Activated B cell treated with CpG ODN at 0.5 μM for 24 hours (primary cell): Measurements from ENCODE around the gene SLC15A3. TPM values are rescaled to one million over a fixed set of nuclear protein-coding genes. Genes with fewer than 3 reads are reported as not detected.

Source experiments
- ATAC-seq: fragments of 200-7000 bp; cut with Tn5 transposase; one replicate; pipeline ENCODE4 v1.10.0; 2021; ENCODE audit warnings: low read depth, mild to moderate bottlenecking, moderate library complexity
- CTCF ChIA-PET: fragments of 350-600 bp; sonication (Branson Sonifier 250); formaldehyde crosslinking; loops from one replicate; lab custom pipeline; 2021; ENCODE audit warnings: antibody characterized with exemption; lab: Charles Lee
- POLR2A ChIA-PET: fragments of 350-600 bp; sonication (Branson Sonifier 250); formaldehyde crosslinking; loops from one replicate; lab custom pipeline; 2021; ENCODE audit warnings: antibody characterized with exemption; lab: Charles Lee
- DNase-seq: peaks from one replicate; pipeline ENCODE4 v3.0.0; 2022
- H3K27ac Mint-ChIP-seq: one replicate; pipeline ENCODE4 v1.8.0; 2020; ENCODE audit warnings: mixed read lengths
- H3K27me3 Mint-ChIP-seq: one replicate; pipeline ENCODE4 v1.8.0; 2021; ENCODE audit warnings: mixed read lengths
- H3K36me3 Mint-ChIP-seq: one replicate; pipeline ENCODE4 v1.8.0; 2021; ENCODE audit warnings: low read depth, mixed read lengths
- H3K4me1 Mint-ChIP-seq: one replicate; pipeline ENCODE4 v1.8.0; 2021; ENCODE audit warnings: mixed read lengths
- H3K4me3 Mint-ChIP-seq: one replicate; pipeline ENCODE4 v1.8.0; 2020; ENCODE audit warnings: mild to moderate bottlenecking, mixed read lengths
- H3K9me3 Mint-ChIP-seq: one replicate; pipeline ENCODE4 v1.8.0; 2020; ENCODE audit warnings: mixed read lengths
- intact Hi-C: fragments of 100-400 bp; cut with micrococcal nuclease; formaldehyde crosslinking; loops from one replicate; pipeline ENCODE4 v1.15.1; 2024
- total RNA-seq: library from RNA; stranded (reverse); gene quantifications from 2 replicates; pipeline ENCODE4 v1.2.3, GENCODE V29; 2022
- TF ChIP-seq, protein P1 (sequence below): fragments of 200-600 bp; IDR thresholded peaks from one replicate; pipeline ENCODE4 v1.8.0; 2022; ENCODE audit warnings: antibody characterized with exemption, mild to moderate bottlenecking

The SLC15A3 gene
- total RNA-seq, 1 donor from 2014 or later: 76.4 TPM

DNA sequence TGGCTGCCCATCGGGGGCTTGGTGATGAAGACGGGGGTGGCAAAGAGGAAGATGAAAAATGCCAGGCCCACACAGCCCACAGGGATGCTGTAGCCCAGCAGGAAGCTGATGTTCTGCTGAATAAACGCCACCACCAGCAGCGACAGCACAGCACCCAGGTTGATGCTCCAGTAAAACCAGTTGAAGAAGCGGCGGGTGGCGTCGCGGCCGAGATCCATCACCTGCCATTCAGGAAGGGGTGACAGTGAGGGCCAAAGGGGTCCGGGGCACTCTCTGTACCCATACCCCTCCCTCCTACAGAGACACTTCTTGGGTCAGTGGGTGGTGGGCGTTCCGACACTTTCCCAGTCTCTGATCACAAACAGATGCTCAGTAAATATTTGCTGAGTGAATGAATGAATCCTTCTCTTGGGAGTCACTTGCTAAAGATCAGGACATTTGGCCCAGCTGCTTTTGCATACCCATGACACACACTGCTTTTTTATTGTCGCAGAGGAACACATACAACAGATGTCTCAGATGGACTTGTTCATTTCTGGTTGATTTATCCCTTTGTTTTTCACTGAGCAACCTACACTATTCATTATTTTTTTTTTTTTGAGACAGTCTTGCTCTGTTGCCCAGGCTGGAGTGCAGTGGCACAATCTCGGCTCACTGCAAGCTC, 5.2 kb downstream of the SLC15A3 start:
- TF ChIP-seq, protein P1, sequence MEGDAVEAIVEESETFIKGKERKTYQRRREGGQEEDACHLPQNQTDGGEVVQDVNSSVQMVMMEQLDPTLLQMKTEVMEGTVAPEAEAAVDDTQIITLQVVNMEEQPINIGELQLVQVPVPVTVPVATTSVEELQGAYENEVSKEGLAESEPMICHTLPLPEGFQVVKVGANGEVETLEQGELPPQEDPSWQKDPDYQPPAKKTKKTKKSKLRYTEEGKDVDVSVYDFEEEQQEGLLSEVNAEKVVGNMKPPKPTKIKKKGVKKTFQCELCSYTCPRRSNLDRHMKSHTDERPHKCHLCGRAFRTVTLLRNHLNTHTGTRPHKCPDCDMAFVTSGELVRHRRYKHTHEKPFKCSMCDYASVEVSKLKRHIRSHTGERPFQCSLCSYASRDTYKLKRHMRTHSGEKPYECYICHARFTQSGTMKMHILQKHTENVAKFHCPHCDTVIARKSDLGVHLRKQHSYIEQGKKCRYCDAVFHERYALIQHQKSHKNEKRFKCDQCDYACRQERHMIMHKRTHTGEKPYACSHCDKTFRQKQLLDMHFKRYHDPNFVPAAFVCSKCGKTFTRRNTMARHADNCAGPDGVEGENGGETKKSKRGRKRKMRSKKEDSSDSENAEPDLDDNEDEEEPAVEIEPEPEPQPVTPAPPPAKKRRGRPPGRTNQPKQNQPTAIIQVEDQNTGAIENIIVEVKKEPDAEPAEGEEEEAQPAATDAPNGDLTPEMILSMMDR: no peak
- ATAC-seq: no peak
- no peak for DNase-seq
- ChIA-PET POLR2A (interaction anchor here (1.9 kb wide), 1 partner anchor 10 kb away, joined by 5 read pairs; no protein-coding TSS in a partner anchor), CTCF (interaction anchor here (1.2 to 2.3 kb wide), 2 partner anchors 31 to 182 kb away, joined by 3 to 7 read pairs; no protein-coding TSS in a partner anchor)
- Mint-ChIP-seq H3K4me1 (peaks cover 70% of the 10 kb centered on the region), H3K27ac (no peak overlapping the region), H3K9me3 (no peaks in the 10 kb centered on the region), H3K27me3 (no peaks in the 10 kb centered on the region), H3K36me3 (peaks cover 63% of the 10 kb centered on the region), H3K4me3 (no peak overlapping the region)
- intact Hi-C loops: no loop called here

DNA sequence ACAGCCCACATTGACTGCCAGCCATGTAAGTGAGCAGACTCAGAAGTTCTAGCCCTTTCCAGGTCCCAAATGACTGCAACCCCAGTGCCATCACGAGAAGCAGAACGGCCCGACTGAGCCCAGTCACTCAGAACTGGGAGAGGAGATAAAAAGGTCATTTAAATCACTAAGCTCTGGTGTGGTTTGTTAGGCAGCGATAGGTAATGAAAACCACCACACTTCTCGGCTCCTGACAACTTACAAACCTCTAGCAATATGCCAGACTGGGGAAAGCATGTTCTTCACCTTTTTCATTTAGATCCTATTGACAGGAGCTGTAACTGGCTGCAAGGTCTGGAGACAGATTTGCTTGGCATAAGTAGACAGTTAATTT, 6.7 kb downstream of the SLC15A3 start:
- ChIA-PET POLR2A (interaction anchor here (1.4 to 1.9 kb wide), 2 partner anchors 9 to 30 kb away, joined by 5 to 7 read pairs; no protein-coding TSS in a partner anchor), CTCF (interaction anchor here (0.7 to 2.3 kb wide), 5 partner anchors 13 to 184 kb away, joined by 3 to 7 read pairs (median 3); no protein-coding TSS in a partner anchor)
- TF ChIP-seq, protein P1: no peak
- ATAC-seq (no peak), DNase-seq (no peak)
- Mint-ChIP-seq H3K36me3 (peaks cover 77% of the 10 kb centered on the region), H3K27ac (peak overlapping the region; percentile 27), H3K9me3 (no peaks in the 10 kb centered on the region), H3K4me1 (peaks cover 71% of the 10 kb centered on the region), H3K27me3 (no peaks in the 10 kb centered on the region), H3K4me3 (no peak overlapping the region)
- intact Hi-C loops: no loop called here

DNA sequence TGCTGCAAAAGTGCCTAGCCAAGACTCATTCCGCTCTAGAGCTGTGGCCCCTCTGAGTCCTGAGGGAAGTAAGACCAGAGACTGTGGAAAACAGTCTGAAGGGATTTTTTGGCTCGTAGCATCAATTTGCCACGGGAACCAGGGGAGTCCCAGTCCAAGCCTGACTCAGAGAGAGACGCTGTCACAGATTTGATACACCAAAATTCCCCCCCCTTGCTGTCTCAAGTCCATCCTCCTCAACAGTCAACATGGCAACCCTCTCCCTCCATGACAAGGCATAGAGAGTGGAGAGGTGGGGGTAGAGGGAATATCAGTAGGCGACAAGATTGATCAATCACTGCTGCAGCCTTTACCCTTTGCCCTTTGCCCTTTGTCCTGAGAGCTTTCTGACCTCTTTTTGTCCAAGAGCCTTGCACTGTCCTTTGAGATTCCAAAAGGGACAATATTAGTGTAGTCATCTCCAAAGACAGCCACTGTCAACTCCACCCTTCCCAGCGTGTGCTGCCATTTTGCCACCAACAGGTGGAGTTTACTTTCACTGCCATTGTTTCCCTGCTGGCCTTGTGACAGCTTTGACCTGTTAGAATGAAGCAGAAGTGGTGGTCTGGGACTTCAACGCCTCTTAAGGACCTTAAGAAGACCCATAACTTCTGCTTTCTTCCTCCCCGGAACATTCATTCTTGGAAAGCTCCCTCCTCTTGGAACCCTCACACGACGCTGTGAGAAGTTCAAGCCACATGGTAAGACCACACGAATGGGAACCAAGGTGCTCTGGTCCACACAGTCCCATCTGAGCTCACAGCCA, 7.3 kb downstream of the SLC15A3 start:
- Mint-ChIP-seq H3K4me1 (peaks cover 66% of the 10 kb centered on the region), H3K36me3 (peaks cover 82% of the 10 kb centered on the region), H3K27me3 (no peaks in the 10 kb centered on the region), H3K27ac (peak overlapping the region; percentile 27), H3K9me3 (no peaks in the 10 kb centered on the region), H3K4me3 (no peak overlapping the region)
- POLR2A ChIA-PET: interaction anchor here (1.4 to 1.9 kb wide), 2 partner anchors 8 to 29 kb away, joined by 5 to 7 read pairs; no protein-coding TSS in a partner anchor
- ATAC-seq (peak; percentile 31), DNase-seq (no peak)
- CTCF ChIA-PET: interaction anchor here (0.9 to 2.3 kb wide), 3 partner anchors 12 to 46 kb away, joined by 3 to 7 read pairs (median 6); no protein-coding TSS in a partner anchor
- intact Hi-C loops: loop anchor here (1.0 kb wide), 1 partner anchor 12 kb away; no protein-coding TSS in a partner anchor
- TF ChIP-seq, protein P1: no peak

DNA sequence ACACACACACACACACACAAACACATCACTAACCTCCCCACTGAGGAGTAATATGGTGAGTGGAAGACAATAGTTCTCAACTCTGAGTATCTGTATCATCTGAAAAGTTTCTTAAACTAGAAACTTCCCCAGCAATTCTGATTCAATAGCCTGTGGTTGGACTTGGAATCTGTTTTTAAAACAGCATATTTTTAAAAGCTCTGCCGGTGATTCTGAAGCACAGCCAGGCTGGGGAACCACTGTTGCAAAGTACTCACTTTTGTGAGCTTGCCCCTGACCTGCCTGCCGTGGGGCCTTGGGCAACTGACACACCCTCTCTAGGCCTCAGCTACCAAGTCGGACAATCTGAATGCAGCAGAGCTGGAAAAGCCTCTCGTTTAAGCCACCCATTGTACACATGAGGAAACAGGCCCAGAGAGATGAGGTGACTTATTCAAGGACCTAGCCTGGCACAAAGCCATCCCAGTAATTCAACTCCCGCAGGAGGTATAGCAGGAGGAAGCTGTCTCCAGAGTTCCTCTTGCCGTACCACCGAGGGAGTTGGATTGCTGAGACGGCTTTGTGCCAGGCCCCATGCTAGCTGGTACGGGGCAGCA, 8.9 kb downstream of the SLC15A3 start:
- intact Hi-C loops: no loop called here
- peaks cover 51% of the 10 kb centered on the region for H3K4me1 Mint-ChIP-seq
- peak overlapping the region; percentile 18 for H3K27ac Mint-ChIP-seq
- ATAC-seq: no peak
- no peak overlapping the region for H3K4me3 Mint-ChIP-seq
- DNase-seq: no peak
- no peaks in the 10 kb centered on the region for H3K9me3 Mint-ChIP-seq
- ChIA-PET CTCF (interaction anchor here (2.0 kb wide), 1 partner anchor 28 kb away, joined by 11 read pairs; no protein-coding TSS in a partner anchor), POLR2A (interaction anchor here (0.9 to 3.1 kb wide), 4 partner anchors 9 to 29 kb away, joined by 3 to 18 read pairs (median 8); partner anchors contain the start of genes SLC15A3 and TMEM109)
- TF ChIP-seq, protein P1: no peak
- H3K27me3 Mint-ChIP-seq: no peaks in the 10 kb centered on the region
- H3K36me3 Mint-ChIP-seq: peaks cover 91% of the 10 kb centered on the region
